SK-N-SH treated with all-trans-retinoic acid at 6 μM for 48 hours (cell line): ENCODE data around the gene CAVIN1.
A peak's percentile ranks its signal among the peaks of the same experiment; 100 is the strongest.

Experiments
- ATAC-seq: fragments of 200-7000 bp; cut with Tn5 transposase; 3 replicates; pipeline ENCODE4 v1.9.1; 2020; ENCODE audit warnings: mild to moderate bottlenecking, moderate library complexity
- ARNTL ChIP-seq: fragments of 450-650 bp; formaldehyde crosslinking; IDR thresholded peaks from 2 replicates; pipeline ENCODE4 v1.5.0; 2020; ENCODE audit warnings: low read depth, mild to moderate bottlenecking, moderate library complexity, borderline replicate concordance
- BACH2 ChIP-seq: fragments of 250-450 bp; sonication (Bioruptor Pico); IDR thresholded peaks from 2 replicates; pipeline ENCODE4 v1.9.0; 2021; ENCODE audit warnings: mild to moderate bottlenecking, borderline replicate concordance
- CREB5 ChIP-seq: fragments of 250-450 bp; sonication (Bioruptor Pico); IDR thresholded peaks from 2 replicates; pipeline ENCODE4 v1.5.1; 2020; ENCODE audit warnings: low read depth, mild to moderate bottlenecking, moderate library complexity
- CSDC2 ChIP-seq: fragments of 250-450 bp; sonication (Bioruptor Pico); IDR thresholded peaks from 2 replicates; pipeline ENCODE4 v1.5.0; 2020; ENCODE audit warnings: mild to moderate bottlenecking, moderate library complexity
- CSRNP3 ChIP-seq: fragments of 250-450 bp; sonication (Bioruptor Pico); IDR thresholded peaks from 2 replicates; pipeline ENCODE4 v1.5.1; 2021; ENCODE audit warnings: mild to moderate bottlenecking, moderate library complexity
- GLIS3 ChIP-seq: fragments of 250-450 bp; sonication (Bioruptor Pico); IDR thresholded peaks from 2 replicates; pipeline ENCODE4 v1.5.0; 2020; ENCODE audit warnings: mild to moderate bottlenecking, moderate library complexity
- ISL1 ChIP-seq: fragments of 250-450 bp; sonication (Bioruptor Pico); IDR thresholded peaks from 2 replicates; pipeline ENCODE4 v2.1.2; 2022; ENCODE audit warnings: mild to moderate bottlenecking, moderate library complexity
- OSR1 ChIP-seq: fragments of 250-450 bp; sonication (Bioruptor Pico); IDR thresholded peaks from 2 replicates; pipeline ENCODE4 v1.8.0; 2022; ENCODE audit warnings: moderate library complexity, mild to moderate bottlenecking, inconsistent platforms
- PPARA ChIP-seq: fragments of 250-450 bp; sonication (Bioruptor Pico); IDR thresholded peaks from 2 replicates; pipeline ENCODE4 v1.5.0; 2020; ENCODE audit warnings: mild to moderate bottlenecking, borderline replicate concordance
- RARB ChIP-seq: fragments of 250-450 bp; sonication (Bioruptor Pico); IDR thresholded peaks from 2 replicates; pipeline ENCODE4 v1.8.0; 2021; ENCODE audit warnings: mild to moderate bottlenecking, moderate library complexity
- TCF4 ChIP-seq: fragments of 250-450 bp; sonication (Bioruptor Pico); IDR thresholded peaks from 2 replicates; pipeline ENCODE4 v1.8.0; 2021; ENCODE audit warnings: mild to moderate bottlenecking, moderate library complexity, borderline replicate concordance
- TOX ChIP-seq: fragments of 250-450 bp; sonication (Bioruptor Pico); IDR thresholded peaks from 2 replicates; pipeline ENCODE4 v1.8.0; 2021; ENCODE audit warnings: mild to moderate bottlenecking, moderate library complexity, borderline replicate concordance
- TSHZ2 ChIP-seq: fragments of 250-450 bp; sonication (Bioruptor Pico); IDR thresholded peaks from 2 replicates; pipeline ENCODE4 v1.5.0; 2020; ENCODE audit warnings: mild to moderate bottlenecking, moderate library complexity
- ZC3H10 ChIP-seq: fragments of 250-450 bp; sonication (Bioruptor Pico); IDR thresholded peaks from 2 replicates; pipeline ENCODE4 v1.5.1; 2021; ENCODE audit warnings: mild to moderate bottlenecking, moderate library complexity
- ZFP3 ChIP-seq: fragments of 250-450 bp; sonication (Bioruptor Pico); IDR thresholded peaks from 2 replicates; pipeline ENCODE4 v1.5.0; 2020; ENCODE audit warnings: mild to moderate bottlenecking, moderate library complexity
- ZFP30 ChIP-seq: fragments of 450-650 bp; formaldehyde crosslinking; IDR thresholded peaks from 2 replicates; pipeline ENCODE4 v1.5.0; 2022; ENCODE audit warnings: mild to moderate bottlenecking, moderate library complexity
- ZNF70 ChIP-seq: fragments of 450-650 bp; formaldehyde crosslinking; IDR thresholded peaks from 2 replicates; pipeline ENCODE4 v1.5.0; 2020; ENCODE audit warnings: mild to moderate bottlenecking, moderate library complexity
- ZNF8 ChIP-seq: fragments of 450-650 bp; formaldehyde crosslinking; IDR thresholded peaks from 2 replicates; pipeline ENCODE4 v1.5.0; 2020; ENCODE audit warnings: mild to moderate bottlenecking, moderate library complexity
- TF ChIP-seq, protein P1 (sequence below): fragments of 250-450 bp; sonication (Bioruptor Pico); IDR thresholded peaks from 2 replicates; pipeline ENCODE4 v1.8.0; 2020; ENCODE audit warnings: mild to moderate bottlenecking, moderate library complexity, borderline replicate concordance

The CAVIN1 gene

DNA sequence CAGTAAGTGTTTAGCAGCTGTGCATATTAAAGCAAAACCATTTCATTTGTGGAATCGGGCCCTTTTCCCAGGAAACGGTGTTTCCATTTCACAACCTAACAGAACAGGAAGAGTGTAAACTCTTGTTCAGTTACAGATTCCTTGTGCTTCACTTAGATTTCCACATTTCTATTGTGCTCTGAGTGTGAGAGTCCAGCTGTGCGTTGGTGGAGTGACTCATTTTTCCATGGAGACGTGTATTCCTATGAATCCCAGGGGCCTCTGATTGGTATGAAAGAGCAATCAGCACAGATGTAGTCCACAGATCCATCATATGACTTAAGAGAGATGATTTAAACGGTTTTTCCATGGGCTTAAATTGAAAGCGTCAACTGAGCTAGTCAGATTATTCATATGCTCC is 13.3 kb upstream of the CAVIN1 start:
- peak; percentile 66 for ATAC-seq
- TF ChIP-seq TCF4 (no peak), ZNF8 (CRISPR knock-in tag) (no peak), ARNTL (CRISPR knock-in tag) (no peak), ZC3H10 (no peak), ZFP30 (CRISPR knock-in tag) (no peak), TSHZ2 (CRISPR knock-in tag) (no peak), RARB (CRISPR knock-in tag) (no peak)

GRCh38 chr17:42431758-42432161 is 8.7 kb upstream of the CAVIN1 start:
- no peak for TF ChIP-seq PPARA (CRISPR knock-in tag)
- TF ChIP-seq RARB (CRISPR knock-in tag), result no peak
- TF ChIP-seq GLIS3, result no peak
- no peak for TF ChIP-seq TOX (CRISPR knock-in tag)
- no peak for TF ChIP-seq CSDC2 (CRISPR knock-in tag)
- no peak for ATAC-seq

DNA sequence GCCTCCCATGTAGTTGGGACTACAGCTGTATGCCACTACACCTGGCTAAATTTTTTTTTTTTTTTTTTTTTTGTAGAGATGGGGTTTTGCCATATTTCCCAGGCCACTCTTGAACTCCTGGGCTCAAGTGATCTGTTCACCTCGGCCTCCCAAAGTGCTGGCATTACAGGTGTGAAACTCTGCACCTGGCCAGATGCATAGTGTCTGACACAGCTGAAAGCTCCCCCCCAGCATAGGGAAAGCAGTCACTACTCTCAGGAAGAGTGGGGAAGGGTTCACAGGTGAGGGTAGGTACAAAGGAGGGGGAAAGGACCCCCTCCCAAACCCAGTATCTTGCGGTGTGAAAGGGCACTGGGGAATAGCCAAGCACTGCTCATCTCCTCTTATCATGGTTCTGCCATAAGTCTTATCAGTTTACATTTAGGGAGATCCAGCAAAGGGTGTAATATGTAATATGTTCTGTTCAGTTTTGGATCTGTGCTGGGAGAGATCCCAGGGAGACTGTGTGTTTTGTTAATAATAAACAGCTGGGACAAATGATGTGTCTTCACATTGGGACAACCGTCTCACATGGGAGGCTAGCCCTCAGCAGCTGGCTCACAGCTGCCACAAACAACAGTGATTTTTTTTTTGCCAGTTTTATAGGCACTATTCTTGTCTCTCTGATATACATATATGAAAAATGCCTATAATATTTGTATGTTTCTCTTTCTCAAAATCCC is 6.8 kb upstream of the CAVIN1 start:
- TF ChIP-seq CREB5 (CRISPR knock-in tag) (no peak), ZNF70 (CRISPR knock-in tag) (no peak), ISL1 (CRISPR knock-in tag) (no peak), OSR1 (CRISPR knock-in tag) (no peak), BACH2 (CRISPR knock-in tag) (no peak), CSDC2 (CRISPR knock-in tag) (no peak), ZC3H10 (no peak), ARNTL (CRISPR knock-in tag) (no peak), TSHZ2 (CRISPR knock-in tag) (no peak), TCF4 (no peak), ZFP3 (CRISPR knock-in tag) (no peak), TOX (CRISPR knock-in tag) (no peak), ZNF8 (CRISPR knock-in tag) (no peak), RARB (CRISPR knock-in tag) (no peak), GLIS3 (no peak), CSRNP3 (CRISPR knock-in tag) (no peak), PPARA (CRISPR knock-in tag) (no peak)
- TF ChIP-seq, protein P1, sequence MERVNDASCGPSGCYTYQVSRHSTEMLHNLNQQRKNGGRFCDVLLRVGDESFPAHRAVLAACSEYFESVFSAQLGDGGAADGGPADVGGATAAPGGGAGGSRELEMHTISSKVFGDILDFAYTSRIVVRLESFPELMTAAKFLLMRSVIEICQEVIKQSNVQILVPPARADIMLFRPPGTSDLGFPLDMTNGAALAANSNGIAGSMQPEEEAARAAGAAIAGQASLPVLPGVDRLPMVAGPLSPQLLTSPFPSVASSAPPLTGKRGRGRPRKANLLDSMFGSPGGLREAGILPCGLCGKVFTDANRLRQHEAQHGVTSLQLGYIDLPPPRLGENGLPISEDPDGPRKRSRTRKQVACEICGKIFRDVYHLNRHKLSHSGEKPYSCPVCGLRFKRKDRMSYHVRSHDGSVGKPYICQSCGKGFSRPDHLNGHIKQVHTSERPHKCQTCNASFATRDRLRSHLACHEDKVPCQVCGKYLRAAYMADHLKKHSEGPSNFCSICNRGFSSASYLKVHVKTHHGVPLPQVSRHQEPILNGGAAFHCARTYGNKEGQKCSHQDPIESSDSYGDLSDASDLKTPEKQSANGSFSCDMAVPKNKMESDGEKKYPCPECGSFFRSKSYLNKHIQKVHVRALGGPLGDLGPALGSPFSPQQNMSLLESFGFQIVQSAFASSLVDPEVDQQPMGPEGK (CRISPR knock-in tag), result no peak
- no peak for ATAC-seq
